ENCODE data around the gene STAP2. TPM values are rescaled to one million over a fixed set of nuclear protein-coding genes. Genes with fewer than 3 reads are reported as not detected.
"Not testable (repeated sequence)": the region's sequence is repeated elsewhere in the genome, so short reads cannot be mapped to it uniquely, and the experiment has no call there.

Gene STAP2
- total RNA-seq, 1 donor from 2014 or later, result 4.1 TPM

DNA sequence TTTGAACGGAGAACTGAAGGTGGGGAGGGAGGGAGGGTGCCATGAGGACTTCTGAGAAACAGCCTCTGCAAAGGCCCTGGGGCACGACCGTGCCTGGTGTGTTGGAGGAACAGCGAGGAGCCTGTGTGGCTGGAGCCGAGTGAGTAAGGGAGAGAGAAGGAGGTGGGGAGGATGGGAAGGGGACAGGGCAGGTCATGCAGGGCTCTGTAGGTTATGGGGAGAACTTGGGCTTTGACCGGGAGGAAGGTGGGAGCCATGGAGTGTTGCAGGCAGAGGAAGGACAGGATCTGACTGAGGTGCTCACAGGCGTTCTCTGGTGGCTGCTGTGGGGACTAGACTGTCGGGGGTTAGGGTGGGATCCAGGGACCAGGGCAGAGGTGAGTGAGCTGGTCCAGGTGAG lies 11.5 kb upstream of the STAP2 start:
- DNase-seq (ENCODE audit: low read depth, low spot score), result no peak
- Mint-ChIP-seq H3K4me3 (no peak overlapping the region), H3K9me3 (no peaks in the 10 kb centered on the region), H3K4me1 (peaks cover 4% of the 10 kb centered on the region), H3K27me3 (ENCODE audit: low read depth) (no peaks in the 10 kb centered on the region), H3K27ac (ENCODE audit: unreplicated experiment) (no peak overlapping the region), H3K36me3 (ENCODE audit: low read depth) (peaks cover 5% of the 10 kb centered on the region)
- TF ChIP-seq CTCF (conservative IDR thresholded peaks at IDR 0.05), result no peak

DNA sequence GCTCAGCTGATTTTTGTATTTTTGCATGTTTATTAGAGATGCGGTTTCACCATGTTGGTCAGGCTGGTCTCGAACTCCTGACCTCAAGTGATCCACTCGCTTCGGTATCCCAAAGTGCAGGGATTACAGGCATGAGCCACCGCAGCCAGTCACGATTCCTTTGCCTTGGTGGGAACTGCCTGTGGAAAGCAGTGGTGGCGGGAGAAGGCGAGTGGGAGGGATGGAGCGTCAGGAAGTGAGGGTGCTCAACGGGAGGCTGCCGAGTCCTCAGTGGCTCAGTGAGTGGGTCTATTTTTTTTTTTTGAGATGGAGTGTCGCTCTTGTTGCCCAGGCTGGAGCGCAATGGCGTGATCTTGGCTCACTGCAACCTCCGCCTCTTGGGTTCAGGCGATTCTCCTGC lies 10.6 kb upstream of the STAP2 start:
- not testable (repeated sequence) for DNase-seq (ENCODE audit: low read depth, low spot score); H3K9me3 Mint-ChIP-seq; H3K27ac Mint-ChIP-seq (ENCODE audit: unreplicated experiment); H3K36me3 Mint-ChIP-seq (ENCODE audit: low read depth); H3K4me1 Mint-ChIP-seq; H3K27me3 Mint-ChIP-seq (ENCODE audit: low read depth); H3K4me3 Mint-ChIP-seq

DNA sequence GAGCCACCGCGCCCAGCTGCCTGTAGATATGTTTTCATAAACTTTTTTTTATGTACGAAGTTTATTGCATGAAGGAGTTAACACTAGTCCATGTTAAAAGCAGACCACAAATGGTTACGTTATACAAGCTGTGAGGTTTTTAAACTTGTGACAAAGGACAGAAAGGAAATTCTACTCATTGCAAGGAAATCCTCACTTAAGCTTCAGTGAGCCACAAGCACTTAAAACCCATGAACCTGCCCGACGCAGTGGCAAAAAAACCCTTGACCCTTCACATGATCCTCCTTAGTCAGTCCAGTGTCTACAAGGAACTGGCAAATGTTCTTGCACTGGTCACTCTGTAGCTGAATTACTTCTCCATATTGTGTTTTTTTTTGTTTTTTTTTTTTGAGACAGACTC lies 8.9 kb upstream of the STAP2 start:
- no peaks in the 10 kb centered on the region for H3K9me3 Mint-ChIP-seq
- peaks cover 5% of the 10 kb centered on the region for H3K36me3 Mint-ChIP-seq (ENCODE audit: low read depth)
- peaks cover 10% of the 10 kb centered on the region for H3K4me1 Mint-ChIP-seq
- no peak overlapping the region for H3K27ac Mint-ChIP-seq (ENCODE audit: unreplicated experiment)
- H3K4me3 Mint-ChIP-seq, result peak overlapping the region; percentile 27
- TF ChIP-seq CTCF (conservative IDR thresholded peaks at IDR 0.05), result no peak
- DNase-seq (ENCODE audit: low read depth, low spot score), result no peak
- H3K27me3 Mint-ChIP-seq (ENCODE audit: low read depth), result peaks cover 3% of the 10 kb centered on the region

GRCh38 chr19:4346020-4346383 lies 7.4 kb upstream of the STAP2 start:
- Mint-ChIP-seq H3K27ac (ENCODE audit: unreplicated experiment) (peak overlapping the region; percentile 40), H3K27me3 (ENCODE audit: low read depth) (peaks cover 3% of the 10 kb centered on the region), H3K4me1 (peaks cover 15% of the 10 kb centered on the region), H3K36me3 (ENCODE audit: low read depth) (peaks cover 5% of the 10 kb centered on the region), H3K9me3 (no peaks in the 10 kb centered on the region), H3K4me3 (peak overlapping the region; percentile 79)
- no peak for TF ChIP-seq CTCF (conservative IDR thresholded peaks at IDR 0.05)
- no peak for DNase-seq (ENCODE audit: low read depth, low spot score)

- no peak for DNase-seq (ENCODE audit: low read depth, low spot score)
- H3K4me1 Mint-ChIP-seq, result peaks cover 15% of the 10 kb centered on the region
- H3K27me3 Mint-ChIP-seq (ENCODE audit: low read depth), result peaks cover 3% of the 10 kb centered on the region
- H3K27ac Mint-ChIP-seq (ENCODE audit: unreplicated experiment), result no peak overlapping the region
- peaks cover 5% of the 10 kb centered on the region for H3K36me3 Mint-ChIP-seq (ENCODE audit: low read depth)
- H3K4me3 Mint-ChIP-seq, result peak overlapping the region; percentile 79
- no peak for TF ChIP-seq CTCF (conservative IDR thresholded peaks at IDR 0.05)
- H3K9me3 Mint-ChIP-seq, result no peaks in the 10 kb centered on the region
Observed at GRCh38 chr19:4345342-4346019, 6.9 kb upstream of the STAP2 start.

- no peak for TF ChIP-seq CTCF (conservative IDR thresholded peaks at IDR 0.05)
- Mint-ChIP-seq H3K36me3 (ENCODE audit: low read depth) (peaks cover 5% of the 10 kb centered on the region), H3K27ac (ENCODE audit: unreplicated experiment) (peak within 1 kb of the TSS; percentile 99), H3K4me3 (peak within 1 kb of the TSS; percentile 89), H3K27me3 (ENCODE audit: low read depth) (peaks cover 3% of the 10 kb centered on the region), H3K9me3 (no peaks in the 10 kb centered on the region), H3K4me1 (peaks cover 19% of the 10 kb centered on the region)
- DNase-seq (ENCODE audit: low read depth, low spot score), result peak; percentile 86
Observed at GRCh38 chr19:4343370-4344307, 5.0 kb upstream of the STAP2 start, which contains the start of gene MPND. TSS of gene MPND (plus strand) at chr19:4343562. CDS start at chr19:4343594, 32 bp downstream.
